HG02588 (cell line): ENCODE measurements around the gene PANK2.
A peak's percentile ranks its signal among the peaks of the same experiment; 100 is the strongest.

Experiments used
- ATAC-seq: cut with Tn5 transposase; IDR thresholded peaks from one replicate; pipeline ENCODE4 v1.9.1; 2021; ENCODE audit warnings: mild to moderate bottlenecking, moderate library complexity; ENCODE audit not compliant: unreplicated experiment

Gene PANK2

DNA sequence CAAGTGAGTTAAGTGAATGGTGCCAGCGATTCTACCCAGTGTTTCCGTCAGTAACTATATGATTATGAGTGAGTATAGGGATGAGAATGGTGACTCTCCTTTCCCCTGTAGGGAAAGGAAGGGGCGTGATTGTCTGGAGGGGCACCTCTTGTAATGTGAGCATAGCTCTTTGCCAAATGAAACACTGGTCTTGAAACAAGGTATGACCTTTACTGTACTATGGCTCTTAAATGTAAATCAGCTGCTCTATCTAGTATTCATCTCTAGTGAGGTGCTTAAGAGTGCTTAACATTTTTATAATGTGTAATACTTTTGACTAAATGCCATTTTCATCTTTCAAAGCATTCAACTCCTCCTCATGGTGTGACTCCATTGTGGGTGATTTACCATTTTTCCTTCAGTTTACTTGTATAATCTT lies 11.0 kb downstream of the PANK2 start:
- no peak for ATAC-seq

DNA sequence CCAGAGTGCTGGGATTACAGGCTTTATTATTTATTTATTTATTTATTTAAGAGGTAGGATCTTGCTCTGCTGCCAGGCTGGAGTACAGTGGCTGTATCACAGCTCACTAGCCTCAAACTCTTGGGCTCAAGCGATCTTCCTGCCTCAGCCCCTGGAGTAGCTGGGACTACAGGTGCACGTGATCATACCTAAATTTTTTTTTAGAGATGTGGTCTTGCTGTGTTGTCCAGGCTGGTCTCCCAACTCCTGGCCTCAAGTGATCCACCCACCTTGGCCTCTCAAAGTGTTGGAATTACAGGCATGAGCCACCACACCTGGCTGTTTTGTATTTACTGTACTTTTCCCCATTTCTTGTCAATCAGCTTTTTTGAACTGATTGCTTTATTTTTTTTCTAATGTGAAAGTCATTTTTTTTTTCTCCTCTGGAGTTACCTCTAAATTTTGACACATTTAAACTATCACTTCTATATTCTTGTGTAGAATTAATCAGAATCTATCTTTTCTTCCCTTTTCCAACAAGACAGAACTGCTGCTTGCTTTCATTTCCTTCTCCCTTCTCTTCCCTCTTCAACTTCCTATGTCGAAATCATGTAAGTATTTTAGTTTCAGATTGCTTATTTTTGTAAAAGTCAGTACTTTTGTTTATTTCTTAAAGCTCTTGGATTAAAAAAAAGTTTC lies 12.0 kb downstream of the PANK2 start:
- ATAC-seq = no peak

DNA sequence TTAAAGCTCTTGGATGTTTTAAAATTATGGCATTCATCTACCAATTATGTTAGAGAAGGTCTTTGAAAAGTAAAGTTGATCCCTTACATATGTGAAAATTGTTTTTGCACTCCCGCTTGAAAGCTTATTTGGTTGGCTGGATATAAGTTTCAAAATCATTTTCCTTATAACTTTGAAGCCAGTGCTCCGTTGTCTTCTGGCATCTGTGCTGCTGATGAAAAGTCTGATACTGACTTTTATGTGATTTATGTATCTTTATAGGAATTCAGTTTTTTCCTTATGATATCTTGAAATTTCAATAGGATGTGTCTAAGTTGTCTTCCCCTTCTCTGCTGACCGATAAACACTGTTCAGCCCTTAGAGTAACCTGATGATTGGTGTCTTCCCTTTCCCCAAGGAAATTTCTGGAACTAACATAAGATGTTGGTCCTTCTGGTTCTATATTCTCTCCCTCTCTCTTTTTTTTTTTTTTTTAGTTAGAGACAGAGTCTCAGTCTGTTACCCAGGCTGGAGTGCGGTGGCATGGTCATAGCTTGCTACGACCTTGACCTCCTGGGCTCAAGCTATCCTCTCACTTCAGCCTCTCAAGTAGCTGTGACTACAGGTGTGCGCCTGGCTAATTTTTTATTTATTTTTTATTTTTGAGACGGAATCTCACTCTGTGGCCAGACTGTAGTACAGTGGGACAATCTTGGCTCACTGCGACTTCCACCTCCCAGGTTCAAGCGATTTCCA lies 12.7 kb downstream of the PANK2 start:
- ATAC-seq = no peak

DNA sequence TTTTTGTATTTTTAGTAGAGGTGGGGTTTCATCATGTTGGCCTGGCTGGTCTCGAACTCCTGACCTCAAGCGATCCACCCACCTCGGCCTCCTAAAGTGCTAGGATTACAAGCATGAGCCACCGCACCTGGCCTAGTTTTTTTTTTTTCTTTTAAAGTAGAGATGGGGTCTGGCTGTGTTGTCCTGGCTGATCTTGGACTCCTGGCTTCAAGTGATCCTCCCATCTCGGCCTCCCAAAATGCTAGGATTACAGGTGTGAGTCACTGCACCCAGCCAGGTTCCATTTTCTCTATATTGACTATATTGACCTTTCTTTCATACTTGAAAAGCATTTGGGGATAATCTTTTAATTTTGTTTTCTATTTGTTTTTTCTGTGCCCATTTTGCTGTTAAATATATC lies 13.3 kb downstream of the PANK2 start:
- no peak for ATAC-seq

DNA sequence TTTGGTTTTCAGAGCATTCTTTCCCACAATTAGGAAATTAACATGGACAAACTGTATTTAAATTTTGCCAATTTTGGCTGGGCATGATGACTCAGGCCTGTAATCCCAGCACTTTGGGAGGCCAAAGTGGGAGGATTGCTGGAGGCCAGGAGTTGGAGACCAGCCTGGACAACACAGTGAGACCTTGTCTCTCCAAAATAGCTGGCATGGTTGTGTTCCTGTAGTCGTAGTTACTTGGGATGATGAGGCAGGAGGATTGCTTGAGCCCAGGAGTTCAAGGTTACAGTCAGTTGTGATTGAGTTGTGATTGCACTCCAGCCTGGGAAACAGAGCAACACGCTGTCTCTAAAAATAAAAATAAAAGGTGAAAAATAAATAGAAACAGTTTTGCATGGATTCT lies 15.0 kb downstream of the PANK2 start:
- no peak for ATAC-seq

DNA sequence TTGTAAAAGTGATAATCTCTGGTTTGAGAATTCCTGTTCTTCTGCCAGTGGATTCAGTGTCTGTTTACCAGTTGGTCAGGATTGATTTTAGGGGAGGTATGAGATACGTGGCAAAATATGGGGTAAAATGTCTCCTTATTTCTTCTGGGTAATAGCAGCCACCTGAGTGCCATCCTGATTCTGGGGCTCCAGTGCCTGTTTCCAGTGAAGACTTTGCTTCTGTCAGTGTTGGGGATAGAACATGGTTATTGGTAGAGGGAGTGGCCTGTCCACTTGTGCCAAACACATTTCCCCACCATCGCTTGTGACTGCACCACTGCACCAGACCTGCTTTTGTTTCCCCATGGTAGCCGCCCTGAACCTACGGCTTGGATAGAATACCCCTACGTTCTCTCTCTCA lies 15.7 kb downstream of the PANK2 start:
- ATAC-seq = no peak

DNA sequence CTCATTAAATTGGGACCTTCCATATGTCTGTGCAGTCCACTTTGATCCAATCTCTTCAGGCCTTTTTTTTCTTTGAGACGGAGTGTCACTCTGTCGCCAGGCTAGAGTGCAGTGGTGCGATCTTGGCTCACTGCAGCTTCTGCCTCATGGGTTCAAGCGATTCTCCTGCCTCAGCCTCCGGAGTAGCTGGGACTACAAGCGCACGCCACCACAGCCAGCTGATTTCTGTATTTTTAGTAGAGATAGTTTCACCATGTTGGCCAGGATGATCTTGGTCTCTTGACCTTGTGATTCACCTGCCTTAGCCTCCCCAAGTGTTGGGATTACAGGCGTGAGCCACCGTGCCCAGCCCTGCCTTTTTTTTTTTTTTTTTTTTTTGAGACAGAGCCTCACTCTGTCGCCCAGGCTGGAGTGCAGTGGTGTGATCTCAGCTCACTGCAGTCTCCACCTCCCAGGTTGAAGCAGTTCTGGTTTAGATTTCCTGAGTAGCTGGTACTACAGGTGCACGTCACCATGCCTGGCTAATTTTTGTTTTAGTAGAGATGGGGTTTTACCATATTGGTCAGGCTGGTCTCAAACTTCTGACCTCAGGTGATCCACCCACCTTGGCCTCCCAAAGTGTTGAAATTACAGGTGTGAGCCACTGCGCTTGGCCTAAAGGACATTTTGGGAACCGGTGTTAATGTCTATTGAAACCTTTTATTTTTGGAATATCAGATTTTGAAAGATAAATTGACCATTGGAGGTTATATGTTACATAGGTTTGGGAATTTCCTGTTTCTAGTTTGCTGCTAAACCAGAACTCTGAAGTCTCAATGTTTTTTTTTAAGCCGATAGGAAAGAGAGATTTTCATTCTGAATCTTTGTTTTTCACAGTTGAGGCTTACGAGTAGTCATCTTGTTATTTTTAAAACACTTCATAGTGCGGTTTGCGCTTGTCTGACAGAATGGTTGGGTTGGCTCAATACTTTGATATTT lies 17.8 kb downstream of the PANK2 start:
- peak; percentile 79 for ATAC-seq

GRCh38 chr20:3908667-3909066 lies 19.5 kb downstream of the PANK2 start:
- no peak for ATAC-seq

GRCh38 chr20:3909952-3910366 lies 20.8 kb downstream of the PANK2 start:
- no peak for ATAC-seq

- no peak for ATAC-seq
Observed at GRCh38 chr20:3910853-3911252, 21.7 kb downstream of the PANK2 start.

GRCh38 chr20:3911956-3912355 lies 22.8 kb downstream of the PANK2 start:
- ATAC-seq = no peak

GRCh38 chr20:3914446-3914845 lies 25.3 kb downstream of the PANK2 start:
- ATAC-seq = no peak

DNA sequence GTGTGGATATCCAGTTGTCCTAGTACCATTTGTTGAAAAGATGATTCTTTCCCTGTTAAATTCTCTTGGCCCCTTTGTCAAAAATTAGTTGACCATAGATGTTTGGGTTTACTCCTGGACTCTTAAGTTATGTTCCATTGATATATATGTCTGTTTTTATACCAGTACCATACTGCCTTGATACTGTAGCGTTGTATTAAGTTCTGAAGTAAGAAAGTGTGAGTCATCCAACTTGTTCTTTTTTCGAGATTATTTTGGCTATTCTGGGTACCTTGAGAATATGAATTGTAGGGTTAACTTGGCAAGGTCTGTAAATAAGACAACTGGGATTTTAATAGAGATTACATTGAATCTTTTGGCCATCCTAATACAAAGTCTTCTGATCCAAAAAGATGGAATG lies 26.5 kb downstream of the PANK2 start:
- no peak for ATAC-seq

DNA sequence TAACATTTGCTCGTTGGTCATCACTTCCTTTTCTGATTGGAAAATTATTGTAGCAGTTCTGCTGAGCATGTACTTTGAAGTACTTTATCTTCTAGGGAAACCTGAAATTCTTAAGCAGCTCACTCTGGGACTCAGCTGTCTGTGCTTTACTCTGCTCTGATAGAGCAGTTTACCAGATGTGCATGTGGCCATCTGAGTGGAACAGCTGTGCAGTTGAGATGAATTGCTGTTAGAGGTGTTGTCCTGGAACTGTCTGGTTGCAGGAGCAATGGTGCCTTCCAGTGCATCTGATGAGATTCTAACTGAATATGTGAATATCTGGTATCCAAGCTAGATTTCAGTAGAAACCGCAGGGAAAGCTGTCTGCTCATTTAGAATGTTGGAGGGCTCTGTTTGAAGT lies 27.2 kb downstream of the PANK2 start:
- ATAC-seq = no peak

- ATAC-seq = no peak
Observed at GRCh38 chr20:3919352-3919751, 30.2 kb downstream of the PANK2 start.

DNA sequence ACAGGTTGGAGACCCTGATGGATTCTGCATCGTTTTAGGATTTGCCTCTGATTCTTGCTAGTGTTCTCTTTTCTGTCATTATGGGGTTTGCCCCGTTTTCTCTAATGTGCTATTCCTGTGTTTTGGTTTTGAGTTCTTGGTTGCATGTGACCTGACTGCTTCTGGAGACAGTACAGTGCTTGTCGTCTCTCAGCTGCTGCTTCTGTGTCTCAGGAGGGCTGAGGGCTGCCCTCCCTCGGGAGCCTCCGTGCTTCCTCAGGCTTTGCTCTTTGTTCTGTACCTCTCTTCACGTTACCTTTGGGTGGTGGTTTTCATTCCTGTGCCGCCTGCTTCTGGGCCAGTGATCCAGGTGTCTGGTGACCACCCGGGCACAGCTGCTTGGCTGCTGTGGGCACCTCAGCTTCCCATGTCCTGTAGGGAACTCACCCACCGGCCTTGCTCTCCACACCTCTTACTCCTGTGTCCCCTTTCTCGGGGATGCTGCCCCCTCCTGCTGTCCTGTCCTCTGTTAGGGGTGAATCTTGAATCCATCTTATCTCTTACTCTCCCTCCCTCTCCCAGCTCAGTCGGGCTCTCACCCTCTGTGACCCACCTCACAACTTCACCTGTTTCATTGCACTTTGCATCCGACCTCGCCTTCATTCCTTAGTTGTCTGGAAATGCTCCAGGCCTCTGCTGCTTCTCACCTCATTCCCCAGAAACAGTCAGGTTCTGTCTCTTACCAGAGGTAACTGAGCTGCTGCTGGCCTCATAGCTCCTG lies 33.2 kb downstream of the PANK2 start:
- no peak for ATAC-seq

DNA sequence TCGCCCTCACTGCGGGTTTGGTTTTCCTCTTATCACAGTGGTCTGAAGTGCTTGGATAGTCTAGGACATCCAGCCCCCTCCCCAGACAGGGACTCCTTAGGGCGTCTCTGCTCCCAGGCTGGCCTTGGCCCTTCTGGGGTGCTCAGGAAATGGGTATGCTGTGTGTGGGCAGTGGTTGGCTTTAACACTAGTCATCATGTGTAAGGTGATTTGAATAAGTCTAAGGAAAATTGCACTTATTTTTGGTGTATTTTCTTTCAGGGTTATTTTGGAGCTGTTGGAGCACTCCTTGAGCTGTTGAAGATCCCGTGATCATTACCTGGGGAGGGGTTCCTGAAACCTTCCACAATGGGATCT lies 33.8 kb downstream of the PANK2 start:
- ATAC-seq = no peak

- ATAC-seq = no peak
Observed at GRCh38 chr20:3923818-3924217, 34.6 kb downstream of the PANK2 start.

DNA sequence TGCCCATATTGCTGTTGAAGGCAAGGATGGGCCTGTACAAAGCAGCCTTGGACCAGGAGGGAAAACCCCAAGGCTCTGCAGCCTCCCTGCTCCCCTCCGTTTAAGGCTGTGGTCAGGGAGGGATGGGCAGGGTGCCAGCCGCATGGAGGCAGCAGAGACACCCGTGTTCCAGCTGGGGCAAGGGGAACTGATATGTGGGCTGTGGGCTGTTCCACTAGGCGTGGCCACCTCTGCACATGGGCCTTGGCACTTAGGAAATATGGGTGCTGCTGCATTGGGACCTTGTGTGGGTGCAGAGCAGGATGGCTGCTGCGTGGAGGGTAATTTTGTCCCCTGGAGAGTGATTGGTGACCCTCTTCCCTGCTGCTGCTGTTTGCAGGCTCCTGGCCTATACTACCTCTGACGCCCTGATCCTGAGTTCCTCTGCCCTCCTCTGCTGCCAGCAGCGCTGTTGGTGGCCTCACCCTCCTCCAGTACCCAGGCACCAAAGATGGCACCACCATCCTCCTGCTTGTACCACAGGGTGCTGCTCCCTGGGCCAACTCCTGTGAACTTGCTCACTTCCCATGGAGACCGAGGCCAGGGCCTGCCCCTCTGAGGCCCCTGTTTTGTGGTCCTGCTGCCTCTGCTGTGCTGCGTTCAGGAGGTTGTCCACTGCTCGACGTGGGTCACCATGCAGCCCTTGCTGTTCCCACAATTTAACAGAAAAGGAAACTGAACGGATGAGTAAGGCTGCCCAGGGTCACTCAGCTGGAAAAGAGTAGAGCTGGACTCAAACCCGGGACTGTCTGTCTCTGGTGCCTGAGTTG lies 35.3 kb downstream of the PANK2 start:
- ATAC-seq = no peak

GRCh38 chr20:3925113-3925695 lies 36.0 kb downstream of the PANK2 start:
- no peak for ATAC-seq
